CD4-positive, alpha-beta T cell treated with Interleukin-4 for 1 hour (primary cell): ENCODE results near the gene GLRX.
"Not testable (repeated sequence)": the region's sequence is repeated elsewhere in the genome, so short reads cannot be mapped to it uniquely, and the experiment has no call there.

Experiments used
- DNase-seq, 2 donors: peaks; one replicate each; pipeline ENCODE4 v3.0.0-alpha.2; 2020 to 2022

GLRX gene

GRCh38 chr5:95826949-95827891 lies 4.7 kb upstream of the GLRX start:
- peak in 1 of 2 donors; percentile 21 for DNase-seq

- no peak for DNase-seq
Measured at GRCh38 chr5:95825495-95825894, 3.0 kb upstream of the GLRX start.

DNA sequence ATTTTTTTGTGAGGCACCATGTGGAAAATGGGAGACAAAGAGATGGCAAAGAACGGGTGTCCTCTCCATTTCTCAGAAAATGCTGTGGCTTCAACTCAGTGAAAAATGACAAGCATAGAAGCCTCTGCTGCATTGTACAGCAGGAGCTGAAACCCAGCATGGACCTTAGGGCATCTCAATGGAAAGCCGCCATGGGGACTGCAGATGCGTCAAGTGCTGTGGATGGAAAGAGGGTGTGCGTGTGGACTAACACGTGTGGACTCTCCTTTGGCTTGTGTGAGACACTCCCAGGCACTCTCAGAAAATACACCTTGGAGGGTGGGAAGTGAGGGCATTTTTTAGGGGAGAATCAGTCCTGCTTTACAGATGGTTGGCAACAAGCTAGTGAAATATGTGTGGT lies 2.2 kb upstream of the GLRX start:
- no peak for DNase-seq

DNA sequence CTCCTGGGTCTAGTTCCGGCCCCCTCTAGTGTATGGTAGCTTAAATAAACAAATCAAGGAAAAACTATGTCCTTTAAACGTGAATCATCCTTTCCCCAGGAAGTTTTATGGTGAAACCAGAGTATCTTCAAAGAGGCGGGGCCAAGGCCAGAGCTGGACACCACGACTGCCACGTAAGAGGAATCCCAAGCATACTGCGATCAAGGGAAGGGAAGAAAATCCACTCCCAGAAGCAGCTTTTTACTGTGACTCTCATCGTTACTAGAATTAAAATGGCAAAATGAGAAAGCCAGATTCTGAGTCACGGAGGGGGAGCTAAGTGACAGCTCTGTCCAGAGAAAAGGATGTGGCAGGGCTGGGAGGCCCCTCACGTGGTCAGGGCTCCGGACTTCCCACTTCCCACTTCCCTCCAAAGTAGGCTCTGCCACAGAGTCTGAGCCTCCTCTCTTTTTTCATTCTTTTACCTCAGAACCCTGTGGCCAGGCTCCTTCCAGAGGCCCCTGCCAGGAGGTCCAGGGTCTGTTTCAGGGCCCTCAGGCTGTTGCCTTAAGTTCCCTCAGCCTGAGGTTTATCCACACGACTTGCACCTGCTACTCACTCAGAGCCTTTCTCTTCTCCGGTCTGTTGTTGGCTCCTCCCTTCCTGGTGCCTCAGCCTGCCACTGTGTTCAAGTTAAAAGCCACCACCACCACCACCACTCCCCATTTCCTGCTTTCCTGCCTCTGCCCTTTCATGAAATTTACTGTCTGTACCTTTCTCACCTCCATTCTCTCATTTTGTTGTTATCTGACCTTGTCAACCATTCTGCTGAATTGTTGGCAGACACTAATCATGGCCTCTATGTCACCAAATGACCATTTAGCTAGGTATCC lies 1.4 kb upstream of the GLRX start:
- peak; percentile 67 to 82 for DNase-seq

GRCh38 chr5:95823218-95823737 lies 752 bp upstream of the GLRX start:
- no peak for DNase-seq

DNA sequence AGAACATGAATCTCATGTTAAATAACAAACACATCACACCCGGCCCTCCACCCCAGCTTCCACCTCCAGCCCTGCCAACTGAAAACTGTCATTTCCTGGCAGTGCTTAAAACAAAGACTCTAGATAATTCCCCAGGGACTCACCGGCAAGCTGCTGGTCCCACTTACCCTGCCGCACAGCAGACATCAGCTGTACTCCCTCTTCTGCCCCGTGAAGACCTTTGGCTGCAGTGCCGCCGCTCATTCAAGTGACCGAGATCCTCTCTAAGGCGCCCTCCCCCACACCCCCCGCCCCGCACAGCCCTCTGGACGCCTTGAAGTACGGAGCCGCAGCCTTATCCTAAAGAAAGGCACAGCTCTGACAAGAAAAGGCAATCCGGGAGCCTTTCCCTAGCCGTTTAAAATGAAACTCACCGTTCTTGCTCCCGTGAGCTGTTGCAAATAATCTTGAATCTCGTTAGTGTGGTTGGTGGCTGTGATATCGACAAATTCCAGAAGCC lies 434 bp downstream of the GLRX start:
- DNase-seq = peak in 1 of 2 donors; percentile 52

DNA sequence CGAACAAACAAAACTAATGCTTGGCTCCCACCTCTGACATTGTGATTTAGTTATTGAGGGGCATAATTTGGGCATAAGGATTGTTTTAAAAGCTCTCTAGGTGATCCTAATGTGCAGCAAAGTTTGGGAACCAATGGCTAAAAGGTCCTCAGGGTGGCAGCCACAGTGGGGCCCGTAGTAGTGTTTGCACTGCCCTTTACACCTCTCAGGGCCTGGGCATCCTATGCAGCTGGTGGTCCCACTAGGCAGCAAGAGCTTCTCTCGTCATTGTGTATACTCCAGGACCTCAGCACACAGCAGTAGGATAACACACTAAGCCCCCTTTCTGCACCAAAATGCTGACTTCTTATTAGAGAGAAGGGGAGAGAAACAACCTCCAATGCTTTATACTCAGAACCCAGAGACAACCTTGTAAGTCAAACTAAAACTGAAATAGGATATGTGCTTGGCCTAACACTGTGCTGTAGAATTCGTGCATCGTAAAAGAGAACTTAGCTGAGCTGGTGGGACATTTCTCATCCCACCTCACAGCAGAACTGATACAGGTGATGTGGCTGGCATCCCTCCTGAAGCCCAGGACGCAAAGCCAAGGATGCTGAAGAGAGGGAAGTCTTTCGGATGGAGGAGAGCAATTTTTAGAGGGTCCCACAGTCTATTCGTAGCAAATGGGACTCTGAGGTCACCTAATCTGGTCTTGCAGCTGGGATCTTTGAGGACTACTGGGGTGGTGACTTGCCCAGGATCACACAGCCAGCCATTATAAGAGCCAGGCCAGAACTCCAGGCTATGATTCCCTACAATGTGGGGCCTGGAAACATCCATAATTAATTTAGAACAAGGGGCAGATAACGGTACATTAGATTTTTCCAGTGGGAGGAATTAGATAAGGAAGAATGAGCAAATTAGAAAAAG lies 1.2 kb downstream of the GLRX start:
- DNase-seq = no peak

- DNase-seq = peak; percentile 43 to 61
Measured at GRCh38 chr5:95818181-95819147, 4.1 kb downstream of the GLRX start.

- DNase-seq = peak; percentile 18 to 61
Measured at GRCh38 chr5:95817430-95817829, 5.1 kb downstream of the GLRX start.

- no peak for DNase-seq
Measured at GRCh38 chr5:95816776-95817175, 5.8 kb downstream of the GLRX start.

- no peak for DNase-seq
Measured at GRCh38 chr5:95816341-95816740, 6.2 kb downstream of the GLRX start.

DNA sequence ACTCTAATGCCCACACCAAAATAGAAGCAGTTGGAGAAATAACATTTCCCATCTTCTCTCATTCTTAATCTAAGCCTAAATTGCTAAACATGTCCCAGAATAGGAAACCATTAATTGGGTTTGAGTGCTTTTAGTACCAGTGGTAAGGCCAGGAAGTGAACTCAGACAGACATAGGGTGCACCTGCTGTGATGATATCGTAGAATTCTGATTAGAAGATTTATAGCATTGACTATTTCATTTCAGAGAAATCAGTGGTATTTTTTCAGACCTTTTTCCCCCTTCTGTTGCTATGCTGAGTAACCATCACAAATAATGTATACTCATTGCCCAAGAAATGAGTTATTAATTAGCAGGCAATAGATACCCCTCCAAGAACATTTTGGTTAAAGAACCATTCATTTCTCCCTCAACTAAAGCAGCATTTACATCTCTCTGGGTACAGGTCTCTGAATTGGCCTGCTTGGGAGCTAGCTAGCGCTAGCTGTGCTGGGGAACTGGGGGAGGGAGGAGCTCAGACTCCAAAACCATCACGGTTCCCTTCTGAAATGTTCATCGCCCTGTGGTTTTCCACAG lies 7.3 kb downstream of the GLRX start:
- DNase-seq = no peak

DNA sequence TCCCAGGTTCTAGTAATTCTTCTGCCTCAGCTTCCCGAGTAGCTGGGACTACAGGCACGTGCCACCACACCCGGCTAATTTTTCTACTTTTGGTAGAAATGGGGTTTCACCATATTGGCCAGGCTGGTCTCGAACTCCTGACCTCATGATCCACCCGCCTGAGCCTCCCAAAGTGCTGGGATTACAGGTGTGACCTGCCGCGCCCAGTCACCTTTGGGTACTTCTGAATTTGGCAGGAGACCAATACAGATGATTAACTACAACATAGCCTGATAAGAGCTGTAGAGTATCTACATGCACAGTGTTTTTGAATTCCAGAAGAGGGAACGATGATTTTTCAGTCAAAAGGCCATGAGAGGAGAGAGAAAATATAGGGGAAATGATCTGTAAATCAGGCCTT lies 9.5 kb downstream of the GLRX start:
- DNase-seq = not testable (repeated sequence)

DNA sequence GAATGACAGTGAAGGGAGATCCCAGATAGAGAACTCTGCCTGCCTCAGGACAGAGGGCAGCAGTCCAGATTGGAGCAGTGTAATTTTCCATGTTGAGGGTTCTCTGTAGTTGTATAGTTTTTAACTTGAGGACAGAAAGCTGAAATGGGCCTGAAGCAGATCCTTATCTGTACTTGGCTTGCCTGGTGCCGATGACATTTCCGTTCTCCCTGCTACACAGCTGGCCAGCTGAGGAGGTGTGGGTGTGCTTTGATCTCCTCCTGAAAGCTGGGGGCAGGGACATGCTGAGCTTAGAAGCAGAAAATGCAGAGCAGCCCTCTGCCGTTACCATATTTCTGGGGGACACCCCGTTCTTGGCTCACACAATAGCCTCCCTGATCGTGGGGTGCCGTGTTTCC lies 10.5 kb downstream of the GLRX start:
- peak in 1 of 2 donors; percentile 48 for DNase-seq

- DNase-seq = not testable (repeated sequence)
Measured at GRCh38 chr5:95811461-95812073, 11.0 kb downstream of the GLRX start.

DNA sequence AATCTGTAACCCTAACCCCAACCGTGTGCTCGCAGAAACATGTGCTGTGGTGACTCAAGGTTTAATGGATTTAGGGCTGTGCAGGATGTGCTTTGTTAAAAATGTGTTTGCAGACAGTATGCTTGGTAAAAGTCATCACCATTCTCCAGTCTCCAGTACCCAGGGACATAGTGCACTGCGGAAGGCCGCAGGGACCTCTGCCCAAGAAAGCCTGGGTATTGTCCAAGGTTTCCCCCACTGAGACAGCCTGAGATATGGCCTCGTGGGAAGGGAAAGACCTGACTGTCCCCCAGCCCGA lies 11.5 kb downstream of the GLRX start:
- not testable (repeated sequence) for DNase-seq

- no peak for DNase-seq
Measured at GRCh38 chr5:95810305-95811125, 12.0 kb downstream of the GLRX start.

GRCh38 chr5:95809414-95809960 lies 13.0 kb downstream of the GLRX start:
- no peak for DNase-seq
